Measurements from ENCODE around the gene ING5. TPM values are rescaled to one million over a fixed set of nuclear protein-coding genes. Genes with fewer than 3 reads are reported as not detected.

The ING5 gene
- total RNA-seq, 4 donors from 2014 or later: 24.1 to 44.3 (median 30.5) TPM

GRCh38 chr2:241738040-241738686 is 36.3 kb downstream of the ING5 start:
- TF ChIP-seq, protein P1, sequence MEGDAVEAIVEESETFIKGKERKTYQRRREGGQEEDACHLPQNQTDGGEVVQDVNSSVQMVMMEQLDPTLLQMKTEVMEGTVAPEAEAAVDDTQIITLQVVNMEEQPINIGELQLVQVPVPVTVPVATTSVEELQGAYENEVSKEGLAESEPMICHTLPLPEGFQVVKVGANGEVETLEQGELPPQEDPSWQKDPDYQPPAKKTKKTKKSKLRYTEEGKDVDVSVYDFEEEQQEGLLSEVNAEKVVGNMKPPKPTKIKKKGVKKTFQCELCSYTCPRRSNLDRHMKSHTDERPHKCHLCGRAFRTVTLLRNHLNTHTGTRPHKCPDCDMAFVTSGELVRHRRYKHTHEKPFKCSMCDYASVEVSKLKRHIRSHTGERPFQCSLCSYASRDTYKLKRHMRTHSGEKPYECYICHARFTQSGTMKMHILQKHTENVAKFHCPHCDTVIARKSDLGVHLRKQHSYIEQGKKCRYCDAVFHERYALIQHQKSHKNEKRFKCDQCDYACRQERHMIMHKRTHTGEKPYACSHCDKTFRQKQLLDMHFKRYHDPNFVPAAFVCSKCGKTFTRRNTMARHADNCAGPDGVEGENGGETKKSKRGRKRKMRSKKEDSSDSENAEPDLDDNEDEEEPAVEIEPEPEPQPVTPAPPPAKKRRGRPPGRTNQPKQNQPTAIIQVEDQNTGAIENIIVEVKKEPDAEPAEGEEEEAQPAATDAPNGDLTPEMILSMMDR (IDR thresholded peaks at IDR 0.05; ENCODE audit: low read depth): no peak

GRCh38 chr2:241739177-241739576 is 37.3 kb downstream of the ING5 start:
- TF ChIP-seq, protein P1 (IDR thresholded peaks at IDR 0.05; ENCODE audit: low read depth): no peak

GRCh38 chr2:241739651-241740050 is 37.8 kb downstream of the ING5 start:
- TF ChIP-seq, protein P1 (IDR thresholded peaks at IDR 0.05; ENCODE audit: low read depth): no peak

DNA sequence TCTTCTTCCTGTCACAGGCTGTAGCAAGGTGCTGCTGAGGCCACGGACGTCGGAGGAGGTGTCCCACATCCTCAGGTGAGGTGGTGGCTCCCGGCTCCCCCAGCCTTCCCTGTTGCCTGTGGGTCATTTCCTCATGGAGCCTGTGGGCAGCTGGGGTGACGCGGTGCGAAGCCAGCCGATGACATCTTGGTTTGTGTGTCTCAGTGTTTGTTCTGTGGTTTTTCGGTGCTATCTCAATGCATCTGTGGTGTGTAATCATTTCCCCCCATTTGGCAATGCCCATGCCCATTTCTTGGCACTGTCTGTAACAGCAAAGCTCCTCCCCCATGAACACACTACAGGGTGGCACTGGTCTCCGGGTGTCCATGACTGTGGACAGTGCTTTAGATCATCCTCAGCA is 39.2 kb downstream of the ING5 start:
- TF ChIP-seq, protein P1 (IDR thresholded peaks at IDR 0.05; ENCODE audit: low read depth): no peak

- TF ChIP-seq, protein P1 (IDR thresholded peaks at IDR 0.05; ENCODE audit: low read depth): no peak
Observed at GRCh38 chr2:241742320-241742939, 40.6 kb downstream of the ING5 start.

DNA sequence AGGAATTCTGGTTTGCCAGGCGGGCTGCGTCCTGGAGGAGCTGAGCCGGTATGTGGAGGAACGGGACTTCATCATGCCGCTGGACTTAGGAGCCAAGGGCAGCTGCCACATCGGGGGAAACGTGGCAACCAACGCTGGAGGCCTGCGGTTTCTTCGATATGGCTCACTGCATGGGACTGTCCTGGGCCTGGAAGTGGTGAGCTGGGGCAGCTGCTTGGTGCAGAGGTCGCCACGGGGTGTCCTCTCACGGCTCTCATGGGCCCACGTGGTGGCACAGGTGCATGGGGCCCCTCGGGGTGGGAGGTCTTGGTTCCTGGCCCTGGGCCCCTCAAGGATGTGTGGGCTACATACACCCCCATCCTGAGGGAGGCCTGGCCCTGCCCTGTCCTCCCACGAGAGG is 41.8 kb downstream of the ING5 start:
- TF ChIP-seq, protein P1 (IDR thresholded peaks at IDR 0.05; ENCODE audit: low read depth): no peak

GRCh38 chr2:241744028-241744754 is 42.4 kb downstream of the ING5 start:
- TF ChIP-seq, protein P1 (IDR thresholded peaks at IDR 0.05; ENCODE audit: low read depth): no peak

All from subcutaneous adipose tissue (tissue), 4 donors.